Measurements from ENCODE around the gene PRODH2. TPM values are rescaled to one million over a fixed set of nuclear protein-coding genes. Genes with fewer than 3 reads are reported as not detected.

The PRODH2 gene
- total and polyA plus RNA-seq, 2 of the 13 experiments (the other 11 are each of a cell fraction or from before 2014, with no cell fraction given): 86.7 to 118 TPM

DNA sequence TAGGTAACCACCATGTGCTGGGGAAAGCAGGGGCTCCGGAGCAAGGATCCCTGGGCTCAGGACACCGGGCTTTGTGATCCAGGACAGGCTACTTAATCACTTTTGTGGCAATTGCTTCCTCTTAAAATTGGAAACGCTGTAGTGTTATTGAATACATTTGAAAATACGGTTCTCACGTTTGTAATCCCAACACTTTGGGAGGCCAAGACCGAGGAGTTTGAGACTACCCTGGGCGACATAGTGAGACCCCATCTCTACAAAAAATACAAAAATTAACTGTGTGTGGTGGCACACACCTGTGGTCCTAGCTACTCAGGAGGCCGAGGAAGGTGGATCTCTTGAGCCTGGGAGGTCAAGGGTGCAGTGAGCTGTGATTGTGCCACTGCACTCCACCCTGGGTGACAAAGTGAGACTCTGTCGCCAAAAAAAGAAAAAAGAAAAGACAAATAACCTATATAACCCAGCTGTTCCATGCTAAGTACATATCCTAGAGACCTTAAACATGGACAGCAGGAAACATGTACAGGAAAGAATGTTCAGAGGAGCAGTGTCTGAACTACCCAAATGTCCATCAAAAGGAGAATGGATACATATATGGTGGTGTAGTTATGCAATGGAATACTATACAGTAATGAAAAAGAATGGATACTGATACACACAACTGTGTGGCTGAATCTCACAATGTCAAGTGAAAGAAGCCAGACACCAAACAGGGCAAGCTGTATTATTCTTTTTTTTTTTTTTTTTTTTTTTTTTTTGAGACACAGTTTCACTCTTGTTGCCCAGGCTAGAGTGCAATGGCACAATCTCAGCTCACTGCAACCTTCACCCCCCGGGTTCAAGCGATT, 622 bp upstream of the PRODH2 start:
- no peak for FAIRE-seq
- 9% methylated on average over 9 of the region's 11 CpGs for WGBS (ENCODE audit: low lambda C conversion rate)
- Histone ChIP-seq H3K4me1 (ENCODE audit: insufficient read depth, low read length) (peaks cover 48% of the 10 kb centered on the region), H3K79me2 (ENCODE audit: insufficient read depth, low read length) (peaks cover 17% of the 10 kb centered on the region), H3K4me2 (ENCODE audit: low read depth, low read length) (peak overlapping the region; percentile 92), H3K36me3 (replicated peaks in 1 of 2; ENCODE audit: control insufficient read depth in 1 of 2, insufficient read depth in 2 of 2, low read length in 2 of 2) (peaks cover 0 to 3% of the 10 kb centered on the region in 2 experiments; a peak in 1 of 5 replicates), H2AFZ (ENCODE audit: low read length) (no peak overlapping the region), H3K4me3 (replicated peaks in 1 of 3; ENCODE audit: insufficient read depth in 1 of 3, low read depth in 2 of 3, low read length in 3 of 3) (peak overlapping the region; percentile 86 to 98 (median 91)), H3K27me3 (ENCODE audit: control insufficient read depth in 1 of 2, insufficient read depth in 2 of 2, low read length in 2 of 2) (no peaks in the 10 kb centered on the region; a peak in 1 of 5 replicates), H3K27ac (ENCODE audit: extremely low read length, insufficient read depth, low read length) (peak overlapping the region; percentile 79), H3K9ac (ENCODE audit: insufficient read depth, low read depth, low read length) (peak overlapping the region; percentile 79), H4K20me1 (ENCODE audit: insufficient read depth, low read length) (no peaks in the 10 kb centered on the region), H3K9me3 (ENCODE audit: low read length) (no peaks in the 10 kb centered on the region)
- in situ Hi-C loops (cut with HindIII; ENCODE audit: extremely low pct_ligation_motif_present, low pct_unique_long_range_greater_than_20kb) (loop anchor here (10.0 kb wide), 1 partner anchor 118 kb away; no protein-coding TSS in a partner anchor), intact Hi-C loops (cut with micrococcal nuclease; ENCODE audit: unreplicated experiment) (loop anchor here (5.0 to 10.0 kb wide), 3 partner anchors 36 to 118 kb away; partner anchors contain the start of gene ARHGAP33)
- ChIA-PET POLR2A (interaction anchor here (0.7 to 2.3 kb wide), 7 partner anchors 8 to 94 kb away, joined by 3 to 14 read pairs (median 5); partner anchors contain the start of gene LIN37), CTCF (ENCODE audit: low intra/inter-chr PET ratio, low total read pairs) (no interaction called here)
- BruUV-seq (replicated peaks): TSS peak; percentile 98
- no peak for ATAC-seq
- DNase-seq (ENCODE audit: low spot score): no peak
- TF ChIP-seq KDM6A (CRISPR knock-in tag; IDR thresholded peaks at IDR 0.05; ENCODE audit: low read depth) (no peak), SAP130 (CRISPR knock-in tag; IDR thresholded peaks at IDR 0.05; ENCODE audit: low read depth) (no peak), ZNF747 (CRISPR knock-in tag; IDR thresholded peaks at IDR 0.05; ENCODE audit: borderline replicate concordance) (no peak), ATF7-NPFF (CRISPR knock-in tag; IDR thresholded peaks at IDR 0.05; ENCODE audit: low read depth) (no peak), SNAI1 (CRISPR knock-in tag; IDR thresholded peaks at IDR 0.05; ENCODE audit: borderline replicate concordance) (no peak), SRF (IDR thresholded peaks at IDR 0.05; ENCODE audit: low read depth, low read length) (0 out of 2 replicates have a peak, but pooled peaks have one; percentile 19), IKZF1 (IDR thresholded peaks at IDR 0.05) (no peak), XRCC5 (optimal IDR thresholded peaks at IDR 0.05; ENCODE audit: low read length) (no peak), SKI (IDR thresholded peaks at IDR 0.05; ENCODE audit: partially characterized antibody) (no peak), ZNF143 (CRISPR knock-in tag; IDR thresholded peaks at IDR 0.05) (peak; percentile 9; the same call in 1 of the 2 replicates), MYC (CRISPR knock-in tag; IDR thresholded peaks at IDR 0.05; ENCODE audit: borderline replicate concordance) (peak; percentile 94; the same call in 1 of the 2 replicates), FOSL2 (CRISPR knock-in tag; IDR thresholded peaks at IDR 0.05) (0 out of 2 replicates have a peak, but pooled peaks have one; percentile 8), CREM (IDR thresholded peaks at IDR 0.05) (peak; percentile 15; the same call in 1 of the 2 replicates), CREM (CRISPR knock-in tag; IDR thresholded peaks at IDR 0.05) (no peak), ZNF121 (CRISPR knock-in tag; IDR thresholded peaks at IDR 0.05) (peak; percentile 26; the same call in 1 of the 2 replicates), DPF2 (CRISPR knock-in tag; IDR thresholded peaks at IDR 0.05; ENCODE audit: borderline replicate concordance, low read depth) (peak; percentile 3; the same call in 1 of the 2 replicates), CHD4 (IDR thresholded peaks at IDR 0.05; ENCODE audit: borderline replicate concordance, low read length) (peak; percentile 83; the same call in 1 of the 2 replicates), KLF12 (CRISPR knock-in tag; IDR thresholded peaks at IDR 0.05; ENCODE audit: borderline replicate concordance) (0 out of 2 replicates have a peak, but pooled peaks have one; percentile 52), HDAC6 (IDR thresholded peaks at IDR 0.05; ENCODE audit: low read depth, low read length) (no peak)
- TF ChIP-seq, protein P1, sequence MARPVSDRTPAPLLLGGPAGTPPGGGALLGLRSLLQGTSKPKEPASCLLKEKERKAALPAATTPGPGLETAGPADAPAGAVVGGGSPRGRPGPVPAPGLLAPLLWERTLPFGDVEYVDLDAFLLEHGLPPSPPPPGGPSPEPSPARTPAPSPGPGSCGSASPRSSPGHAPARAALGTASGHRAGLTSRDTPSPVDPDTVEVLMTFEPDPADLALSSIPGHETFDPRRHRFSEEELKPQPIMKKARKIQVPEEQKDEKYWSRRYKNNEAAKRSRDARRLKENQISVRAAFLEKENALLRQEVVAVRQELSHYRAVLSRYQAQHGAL (CRISPR knock-in tag; IDR thresholded peaks at IDR 0.05; ENCODE audit: not compliant biosample characterization): no peak
- TF ChIP-seq, protein P2, sequence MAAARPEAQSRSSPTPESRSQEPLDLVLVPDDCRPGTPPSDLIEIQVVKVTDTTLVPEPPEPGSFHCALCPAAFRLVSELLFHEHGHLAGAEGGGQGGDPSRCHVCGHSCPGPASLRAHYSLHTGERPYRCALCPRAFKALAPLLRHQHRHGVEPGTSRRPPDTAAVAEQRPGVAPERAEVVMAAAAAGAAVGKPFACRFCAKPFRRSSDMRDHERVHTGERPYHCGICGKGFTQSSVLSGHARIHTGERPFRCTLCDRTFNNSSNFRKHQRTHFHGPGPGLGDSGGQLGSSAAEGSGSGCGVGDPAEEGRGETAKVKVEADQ (CRISPR knock-in tag; IDR thresholded peaks at IDR 0.05; ENCODE audit: borderline replicate concordance): peak; percentile 46; the same call in 1 of the 2 replicates
- TF ChIP-seq, protein P3, sequence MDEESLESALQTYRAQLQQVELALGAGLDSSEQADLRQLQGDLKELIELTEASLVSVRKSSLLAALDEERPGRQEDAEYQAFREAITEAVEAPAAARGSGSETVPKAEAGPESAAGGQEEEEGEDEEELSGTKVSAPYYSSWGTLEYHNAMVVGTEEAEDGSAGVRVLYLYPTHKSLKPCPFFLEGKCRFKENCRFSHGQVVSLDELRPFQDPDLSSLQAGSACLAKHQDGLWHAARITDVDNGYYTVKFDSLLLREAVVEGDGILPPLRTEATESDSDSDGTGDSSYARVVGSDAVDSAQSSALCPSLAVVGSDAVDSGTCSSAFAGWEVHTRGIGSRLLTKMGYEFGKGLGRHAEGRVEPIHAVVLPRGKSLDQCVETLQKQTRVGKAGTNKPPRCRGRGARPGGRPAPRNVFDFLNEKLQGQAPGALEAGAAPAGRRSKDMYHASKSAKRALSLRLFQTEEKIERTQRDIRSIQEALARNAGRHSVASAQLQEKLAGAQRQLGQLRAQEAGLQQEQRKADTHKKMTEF (CRISPR knock-in tag; IDR thresholded peaks at IDR 0.05): 0 out of 2 replicates have a peak, but pooled peaks have one; percentile 35
